ENCODE measurements around the gene ANTKMT.
"Not testable (repeated sequence)": the region's sequence is repeated elsewhere in the genome, so short reads cannot be mapped to it uniquely, and the experiment has no call there.

Gene ANTKMT

DNA sequence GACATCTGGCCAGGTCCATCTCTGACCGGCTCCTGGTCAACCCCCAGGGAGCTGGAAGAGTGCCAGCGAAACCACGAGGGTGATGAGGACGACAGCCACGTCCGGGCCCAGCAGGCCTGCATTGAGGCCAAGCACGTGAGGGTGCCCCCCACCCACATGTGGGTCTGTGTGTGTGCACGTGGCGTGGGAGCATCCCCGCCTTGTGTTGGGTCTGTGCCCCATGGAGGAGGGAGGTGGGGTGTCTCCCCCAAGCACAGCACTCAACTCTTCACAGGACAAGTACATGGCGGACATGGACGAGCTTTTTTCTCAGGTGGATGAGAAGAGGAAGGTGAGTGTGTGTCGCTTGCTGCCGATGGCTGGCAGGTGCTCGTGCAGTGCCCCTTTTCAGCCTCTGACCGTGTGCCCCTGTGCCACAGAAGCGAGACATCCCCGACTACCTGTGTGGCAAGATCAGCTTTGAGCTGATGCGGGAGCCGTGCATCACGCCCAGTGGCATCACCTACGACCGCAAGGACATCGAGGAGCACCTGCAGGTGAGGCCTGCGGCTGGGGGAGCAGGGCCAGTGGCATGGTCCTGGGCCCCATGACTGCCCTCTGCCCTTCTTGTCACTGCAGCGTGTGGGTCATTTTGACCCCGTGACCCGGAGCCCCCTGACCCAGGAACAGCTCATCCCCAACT lies 39.1 kb upstream of the ANTKMT start:
- DNase-seq: no peak

DNA sequence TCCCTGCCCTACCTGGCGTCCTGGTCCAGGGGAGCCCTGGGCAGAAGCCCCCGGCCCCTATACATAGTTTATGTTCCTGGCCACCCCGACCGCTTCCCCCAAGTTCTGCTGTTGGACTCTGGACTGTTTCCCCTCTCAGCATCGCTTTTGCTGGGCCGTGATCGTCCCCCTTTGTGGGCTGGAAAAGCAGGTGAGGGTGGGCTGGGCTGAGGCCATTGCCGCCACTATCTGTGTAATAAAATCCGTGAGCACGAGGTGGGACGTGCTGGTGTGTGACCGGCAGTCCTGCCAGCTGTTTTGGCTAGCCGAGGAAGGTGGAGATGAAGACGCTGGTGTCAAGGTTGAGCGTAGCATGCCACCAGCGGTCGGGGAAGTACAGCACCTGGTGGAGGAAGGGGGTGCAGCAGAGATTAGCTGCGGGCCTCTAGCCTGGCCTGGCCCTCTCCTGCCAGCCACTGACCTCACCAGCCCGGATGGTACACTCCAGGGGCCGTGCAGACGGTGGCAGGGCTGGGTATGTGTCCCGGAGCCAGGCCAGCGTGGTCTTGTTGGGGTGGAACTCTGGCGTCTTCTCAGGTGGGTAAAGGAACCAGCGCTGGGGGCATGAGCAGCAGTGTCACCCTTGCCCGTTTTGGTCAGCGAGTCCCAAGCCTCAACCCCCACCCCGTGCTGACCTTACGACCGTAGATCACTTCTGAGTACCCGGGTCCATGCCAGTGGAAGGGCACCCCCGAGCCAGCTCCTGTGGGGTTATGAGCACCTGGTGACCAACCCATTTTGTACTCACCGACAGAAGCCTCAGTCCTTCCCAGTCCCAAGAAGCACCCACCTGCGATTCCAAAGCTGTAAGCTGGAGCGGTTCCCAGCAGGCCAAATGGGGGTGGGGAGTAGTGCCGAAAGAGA lies 38.2 kb upstream of the ANTKMT start:
- DNase-seq: no peak

GRCh38 chr16:683396-684070 lies 37.4 kb upstream of the ANTKMT start:
- no peak for DNase-seq

GRCh38 chr16:684071-684794 lies 36.7 kb upstream of the ANTKMT start, which contains the start of gene JMJD8:
Gene JMJD8, minus strand, starts transcription at chr16:684334. Its CDS starts 15 bp downstream, at chr16:684319.
- peak; percentile 96 for DNase-seq

GRCh38 chr16:684961-685696 lies 35.8 kb upstream of the ANTKMT start:
- DNase-seq: no peak

GRCh38 chr16:685967-686366 lies 35.0 kb upstream of the ANTKMT start:
- DNase-seq: no peak

- no peak for DNase-seq
These were observed 34.3 kb upstream of the ANTKMT start for GRCh38 chr16:686459-687260.

DNA sequence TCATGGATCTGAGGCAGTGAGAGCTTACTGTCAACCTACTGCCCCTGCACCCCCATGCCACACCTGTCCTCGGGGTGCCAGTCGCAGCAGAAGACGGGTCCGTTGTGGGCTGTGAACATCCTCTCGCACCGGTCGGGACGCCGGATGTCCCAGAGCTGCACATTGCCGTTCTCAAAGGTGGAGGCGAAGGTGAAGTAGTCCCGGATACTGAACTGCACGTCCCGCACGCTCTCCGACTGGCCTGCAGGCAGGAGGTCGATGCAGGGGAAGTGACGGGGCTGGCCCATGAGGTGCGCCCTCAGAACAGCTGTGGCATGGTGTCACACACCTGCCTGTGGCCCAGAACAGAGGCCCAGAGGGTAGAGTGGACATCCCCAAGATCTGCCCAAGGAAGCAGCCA lies 33.4 kb upstream of the ANTKMT start:
- DNase-seq: no peak

- DNase-seq: no peak
These were observed 31.6 kb upstream of the ANTKMT start for GRCh38 chr16:689175-689897.

- not testable (repeated sequence) for DNase-seq
These were observed 29.7 kb upstream of the ANTKMT start for GRCh38 chr16:691242-691641.

DNA sequence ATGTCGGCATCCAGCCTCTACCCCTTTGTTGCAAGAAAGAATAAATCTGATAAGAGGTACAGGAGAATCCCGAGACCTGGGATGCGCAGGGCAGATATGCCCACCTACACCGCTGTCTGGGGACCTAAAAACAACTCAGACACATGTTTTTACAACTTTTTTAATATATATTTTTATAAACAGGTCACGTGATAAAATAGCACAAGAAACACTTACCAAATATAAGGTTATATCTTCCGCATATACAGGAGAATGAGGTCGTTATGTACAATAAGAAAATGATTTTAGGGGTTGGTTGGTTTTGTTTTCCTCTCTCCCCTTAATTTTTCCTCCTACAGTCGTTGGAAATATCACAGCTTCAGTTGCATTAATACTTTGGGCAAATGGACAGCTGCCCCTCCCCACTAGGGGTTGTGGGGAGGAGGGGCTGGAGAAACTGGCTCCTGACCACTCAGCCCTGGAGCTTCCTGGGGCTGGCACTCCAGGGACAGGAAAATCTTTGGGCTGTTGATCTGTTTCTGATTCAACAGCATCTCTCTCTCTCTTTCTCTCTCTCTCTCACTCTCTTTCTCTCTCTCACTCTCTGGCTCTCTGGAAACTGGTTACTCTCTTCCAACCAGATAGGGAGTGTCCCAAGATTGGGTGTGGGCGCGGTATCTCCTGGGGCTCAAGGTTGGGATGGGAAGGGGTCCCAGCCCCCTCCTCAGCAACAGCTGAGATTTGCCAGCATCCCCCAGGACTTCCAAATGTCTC lies 28.4 kb upstream of the ANTKMT start:
- DNase-seq: no peak

- no peak for DNase-seq
These were observed 27.6 kb upstream of the ANTKMT start for GRCh38 chr16:693364-693763.

GRCh38 chr16:693766-694165 lies 27.2 kb upstream of the ANTKMT start:
- no peak for DNase-seq

DNA sequence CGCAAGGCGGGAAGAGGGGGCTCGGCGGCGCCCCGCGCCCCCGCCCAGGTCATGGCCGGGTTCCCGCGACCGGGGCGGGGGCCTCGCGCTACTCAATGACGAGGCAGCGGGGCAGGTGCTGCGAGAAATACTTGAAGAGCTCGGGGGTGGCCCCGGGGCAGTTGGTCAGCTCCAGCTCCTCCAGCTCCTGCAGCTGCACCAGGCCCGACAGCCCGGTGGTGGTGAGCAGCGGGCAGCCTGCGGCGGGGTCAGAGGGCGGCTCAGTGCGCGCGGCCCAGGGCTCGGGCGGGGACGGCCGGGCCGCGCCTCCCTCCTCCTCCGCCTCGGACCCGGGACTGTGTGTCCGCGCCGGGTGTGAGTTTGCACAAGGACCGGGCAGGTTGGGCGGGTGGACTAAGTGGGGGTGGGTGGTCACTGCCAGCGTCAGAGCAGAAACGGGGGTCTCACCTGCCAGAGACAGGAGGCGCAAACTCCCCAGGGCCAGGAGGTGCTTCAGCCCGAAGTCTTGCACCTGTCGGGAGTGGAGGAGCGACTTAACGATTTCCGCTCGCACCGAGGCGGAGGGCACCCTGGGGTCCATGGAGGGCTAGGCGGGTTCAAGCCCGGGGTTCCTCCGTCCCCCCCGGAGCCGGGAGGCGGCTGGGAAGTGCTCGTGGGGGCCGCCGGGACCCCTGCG lies 26.6 kb upstream of the ANTKMT start:
- no peak for DNase-seq

GRCh38 chr16:694863-695354 lies 26.0 kb upstream of the ANTKMT start:
- no peak for DNase-seq

GRCh38 chr16:695355-696089 lies 25.4 kb upstream of the ANTKMT start:
- DNase-seq: peak; percentile 78

GRCh38 chr16:698911-699671 lies 21.9 kb upstream of the ANTKMT start:
- no peak for DNase-seq
